Right kidney (tissue), 1 donor: ENCODE measurements around the gene CARMIL3.

Experiments
- DNase-seq: peaks from one replicate; pipeline ENCODE4 v3.0.0-alpha.2; 2016

CARMIL3 gene

DNA sequence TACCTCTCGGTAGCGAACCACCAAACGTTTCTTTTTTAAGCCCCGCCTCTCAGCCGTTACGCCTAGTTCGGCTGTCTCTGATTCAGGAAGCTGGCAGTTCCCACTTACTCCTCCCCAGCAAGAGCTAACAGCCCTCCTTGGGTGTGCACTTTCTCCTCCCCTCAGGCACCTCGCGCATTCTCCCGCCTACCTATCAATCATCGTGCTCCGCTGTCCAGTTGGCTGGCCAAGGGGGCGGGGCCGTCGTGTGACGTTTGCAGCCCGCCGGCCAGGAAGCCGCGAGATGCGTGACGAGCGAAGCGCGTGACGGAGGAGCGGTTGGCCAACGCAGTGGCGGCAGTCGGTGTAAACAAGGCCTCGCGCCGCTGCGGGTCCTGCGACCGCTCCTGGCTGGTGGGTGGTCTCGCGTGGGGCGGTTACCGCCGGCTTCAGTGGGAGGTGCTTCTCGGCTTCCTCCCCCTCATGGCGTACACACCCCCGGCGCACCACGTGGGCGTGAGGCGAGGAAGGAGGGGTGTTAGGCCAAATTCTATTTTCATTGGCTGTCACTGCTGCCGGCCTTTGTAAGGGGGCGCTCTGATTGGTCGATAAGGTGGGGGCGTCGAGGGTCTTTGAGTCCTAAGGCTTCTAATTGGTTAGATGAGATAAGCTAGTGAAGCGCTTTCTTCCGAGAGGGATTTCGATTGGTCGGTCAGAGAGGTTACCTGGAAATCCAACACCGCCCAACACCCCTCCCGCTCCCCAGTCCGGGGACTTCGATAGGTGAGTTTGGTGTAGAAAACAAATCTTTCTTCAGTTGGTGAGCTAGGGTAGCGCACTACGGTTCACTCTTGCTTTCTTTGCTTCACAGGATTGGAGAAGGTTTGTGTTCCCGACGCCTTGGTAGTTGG is 63.0 kb downstream of the CARMIL3 start, which contains the start of the genes DCAF11 and NRL:
Gene DCAF11 (plus strand): TSS at position 246 of the 890 bp plus-strand sequence. CDS start 818 bp downstream, outside the sequence.
Gene NRL (minus strand): TSS at position 418 of the 890 bp plus-strand sequence. CDS start 32,101 bp downstream, outside the sequence.
- peak; percentile 100 for DNase-seq

DNA sequence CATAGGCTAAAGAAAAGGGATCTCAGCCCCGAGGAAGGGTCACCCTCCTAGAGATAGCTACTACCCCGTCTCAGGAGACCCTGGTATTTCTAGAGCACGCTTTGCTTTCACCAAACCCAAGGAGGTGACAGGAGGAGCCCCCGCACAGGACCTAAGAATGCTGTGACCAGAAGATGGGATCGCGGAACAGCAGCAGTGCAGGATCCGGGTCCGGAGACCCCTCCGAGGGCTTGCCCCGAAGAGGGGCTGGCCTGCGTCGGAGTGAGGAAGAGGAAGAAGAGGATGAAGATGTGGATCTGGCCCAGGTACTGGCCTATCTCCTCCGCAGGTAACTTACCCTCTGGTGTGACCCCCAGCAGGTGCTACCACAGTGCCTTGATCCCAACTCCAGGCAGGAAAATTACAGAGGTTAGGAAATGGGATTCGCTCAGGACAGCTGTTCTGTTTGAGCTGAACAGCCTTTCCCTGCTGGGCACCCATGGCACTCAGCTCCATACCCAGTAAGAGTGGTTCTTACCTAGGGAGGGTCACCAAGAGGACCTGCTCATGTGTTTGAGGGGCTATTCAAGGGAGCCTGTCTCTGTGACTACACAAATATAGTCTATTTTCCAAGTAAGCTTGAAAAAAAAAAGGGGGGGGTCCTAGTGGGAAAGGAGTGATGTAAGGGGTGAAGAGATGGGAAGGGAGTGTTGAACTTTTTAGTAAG is 63.8 kb downstream of the CARMIL3 start:
- no peak for DNase-seq

DNA sequence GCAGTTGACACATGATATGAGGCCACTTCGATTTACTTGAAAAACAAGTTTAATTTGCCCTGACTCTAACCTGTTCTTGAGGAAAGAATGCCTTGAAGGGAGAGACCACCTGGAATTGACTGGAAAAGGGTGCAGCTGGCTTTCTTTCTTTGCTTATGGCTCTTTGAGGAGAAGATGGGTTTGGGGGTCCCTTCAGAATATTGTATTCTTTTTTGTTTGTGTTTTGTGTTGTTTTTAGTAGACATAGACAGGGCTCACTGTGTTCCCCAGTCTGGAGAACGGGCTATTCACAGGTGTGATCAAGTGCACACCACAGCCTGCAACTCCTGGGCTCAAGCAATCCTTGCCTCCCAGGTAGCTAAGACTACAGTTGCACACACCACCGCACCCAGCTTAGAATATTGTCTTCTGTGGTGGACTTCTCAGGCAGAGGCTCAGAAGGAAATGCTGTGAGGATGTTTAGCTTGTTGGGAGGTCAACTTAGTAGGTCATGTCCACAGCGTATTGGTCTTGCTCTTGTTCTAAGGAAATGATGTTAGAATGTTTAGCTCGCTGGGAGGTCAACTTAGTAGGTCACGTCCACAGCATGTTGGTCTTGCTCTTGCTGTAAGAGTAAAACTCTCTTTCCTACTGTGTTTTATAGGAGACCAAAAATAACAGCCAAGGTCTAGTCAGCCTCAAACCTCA is 64.5 kb downstream of the CARMIL3 start:
- DNase-seq, result no peak

DNA sequence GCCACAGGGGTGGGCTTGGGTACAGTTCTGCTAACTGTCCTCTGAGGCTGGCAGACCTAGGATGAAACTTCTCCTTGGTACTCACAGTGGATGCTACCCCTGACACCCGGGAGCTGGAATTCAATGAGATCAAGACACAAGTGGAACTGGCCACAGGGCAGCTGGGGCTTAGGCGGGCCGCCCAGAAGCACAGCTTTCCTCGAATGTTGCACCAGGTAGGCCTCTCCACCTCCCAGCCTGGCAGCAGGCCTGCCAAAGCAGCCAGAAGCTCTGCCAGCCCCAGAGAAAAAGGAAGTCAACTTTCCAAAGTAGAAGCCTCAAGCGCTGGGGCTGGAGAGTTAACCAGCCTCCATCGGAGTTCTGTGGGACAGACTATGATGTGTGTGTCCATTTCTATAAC is 65.4 kb downstream of the CARMIL3 start:
- DNase-seq, result no peak
